HG03095 (cell line): ENCODE results near the gene MYLK.
"Not testable (repeated sequence)": the region's sequence is repeated elsewhere in the genome, so short reads cannot be mapped to it uniquely, and the experiment has no call there.

Experiments used
- ATAC-seq: cut with Tn5 transposase; IDR thresholded peaks from one replicate; pipeline ENCODE4 v1.9.1; 2021; ENCODE audit warnings: moderate library complexity; ENCODE audit not compliant: unreplicated experiment

Gene MYLK

DNA sequence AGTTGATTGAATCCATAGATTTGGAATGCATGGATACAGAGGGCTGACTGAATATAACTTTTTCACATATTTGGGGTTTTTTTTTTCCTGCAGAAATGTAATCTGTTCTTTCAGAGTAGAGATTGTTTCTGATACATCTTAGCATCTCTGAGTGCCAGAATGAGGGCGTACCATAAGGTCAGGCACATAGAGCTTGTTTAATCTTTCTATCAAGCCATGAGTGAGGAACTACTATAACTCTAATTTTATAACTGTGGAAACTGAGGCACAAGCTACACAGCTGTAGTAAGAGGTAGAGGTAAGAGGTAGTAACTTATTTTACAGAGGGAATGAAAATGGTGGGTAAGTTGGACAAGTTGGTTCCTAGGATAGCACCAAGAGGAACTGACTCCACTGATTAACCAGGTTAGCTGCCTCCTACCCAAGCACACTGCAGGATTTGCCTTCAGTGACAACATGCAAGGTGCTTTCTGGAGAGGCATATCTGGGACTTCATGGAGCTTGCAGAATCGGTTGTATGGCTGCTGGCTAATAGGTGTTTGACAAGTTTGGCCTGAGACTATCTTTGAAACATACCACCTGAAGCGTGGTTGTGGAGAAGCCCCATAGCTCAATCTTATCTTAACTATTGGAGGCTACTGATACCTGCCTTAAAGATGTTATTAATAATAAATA, 275.7 kb downstream of the MYLK start:
- ATAC-seq: no peak

DNA sequence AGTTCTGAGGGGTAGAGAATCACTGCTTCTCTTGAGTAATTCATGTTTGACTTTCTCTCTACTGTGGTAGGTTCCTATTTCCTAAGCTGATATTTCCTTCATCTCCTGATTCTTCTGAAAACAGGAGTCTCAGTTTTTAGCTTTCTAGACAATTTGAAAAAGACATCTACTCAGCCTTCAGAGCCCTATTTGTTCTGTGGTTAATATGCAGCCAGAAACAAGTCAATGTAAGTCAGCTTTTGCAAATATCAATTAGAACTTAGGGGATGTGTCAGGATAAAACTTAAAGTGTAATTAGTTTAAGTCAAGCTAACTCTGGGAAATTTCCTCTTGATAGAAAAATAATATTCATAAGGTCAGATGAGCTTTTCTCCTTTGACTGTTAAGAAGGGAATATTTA, 277.6 kb downstream of the MYLK start:
- ATAC-seq: no peak

DNA sequence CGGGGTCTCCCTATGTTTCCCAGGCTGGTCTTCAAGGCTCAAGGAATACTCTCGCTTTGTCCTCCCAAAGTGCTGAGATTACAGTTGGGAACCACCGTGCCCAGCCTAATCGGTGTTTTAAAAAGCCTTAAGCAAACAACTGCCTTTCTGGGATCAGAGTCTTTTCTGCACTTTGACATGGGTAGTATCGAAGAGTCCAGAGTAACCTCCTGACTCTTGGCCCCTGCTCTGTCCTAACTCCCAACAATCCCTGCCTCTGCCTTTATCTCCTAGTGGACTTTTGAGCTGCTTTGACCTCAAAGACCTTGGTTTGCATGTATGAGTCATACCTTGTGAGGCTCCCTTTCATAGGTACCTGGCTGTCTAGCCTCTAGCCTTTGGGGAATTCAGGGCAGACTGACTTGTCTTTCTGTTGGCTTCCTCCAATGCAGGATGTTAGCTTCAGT, 278.3 kb downstream of the MYLK start:
- peak; percentile 73 for ATAC-seq

DNA sequence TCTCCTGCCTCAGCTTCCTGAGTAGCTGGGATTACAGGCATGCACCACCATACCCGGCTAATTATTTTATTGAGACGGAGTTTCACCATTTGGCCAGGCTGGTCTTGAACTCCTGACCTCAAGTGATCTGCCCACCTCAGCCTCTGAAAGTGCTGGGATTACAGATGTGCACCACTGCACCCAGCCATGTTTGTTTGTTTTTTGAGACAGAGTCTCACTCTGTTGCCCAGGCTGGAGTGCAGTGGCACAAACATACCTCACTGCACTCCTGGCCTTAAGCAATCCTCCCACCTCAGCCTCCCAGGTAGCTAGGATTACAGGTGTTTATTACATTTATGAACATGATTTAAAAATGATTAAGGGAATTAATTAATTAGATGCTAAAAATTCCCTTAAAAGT, 281.0 kb downstream of the MYLK start:
- not testable (repeated sequence) for ATAC-seq

DNA sequence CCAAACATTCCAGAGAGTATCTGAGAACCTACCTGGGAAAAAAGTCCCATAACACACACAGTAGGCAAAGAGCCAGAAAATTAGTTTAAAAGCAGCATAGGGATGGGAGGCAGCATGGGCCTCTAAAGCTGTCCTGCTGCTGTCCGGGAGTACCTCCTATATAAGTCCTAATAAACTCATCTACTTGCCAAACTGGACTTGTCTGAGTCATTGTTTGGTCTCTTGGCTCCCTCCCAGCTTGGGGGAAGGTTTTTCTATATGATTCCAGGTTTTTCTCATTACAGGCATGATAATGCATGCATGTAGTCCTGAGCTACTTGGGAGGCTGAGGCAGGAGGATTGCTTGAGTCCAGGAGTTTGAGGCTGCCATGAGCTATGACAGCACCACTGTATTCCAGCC, 281.8 kb downstream of the MYLK start:
- no peak for ATAC-seq

DNA sequence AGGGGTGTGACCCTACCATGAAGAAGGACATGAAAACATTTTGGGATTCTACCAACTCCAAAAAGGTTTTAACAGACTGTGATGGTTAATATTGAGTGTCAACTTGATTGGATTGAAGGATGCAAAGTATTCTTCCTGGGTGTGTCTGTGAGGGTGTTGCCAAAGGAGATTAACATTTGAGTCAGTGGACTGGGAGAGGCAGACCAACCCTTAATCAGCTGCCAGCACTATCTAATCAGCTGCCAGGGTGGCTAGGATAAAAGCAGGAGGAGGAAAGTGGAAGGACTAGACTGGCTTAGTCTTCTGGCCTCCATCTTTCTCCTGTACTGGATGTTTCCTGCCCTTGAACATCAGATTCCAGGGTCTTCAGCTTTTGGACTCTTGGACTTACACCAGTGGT, 283.3 kb downstream of the MYLK start:
- not testable (repeated sequence) for ATAC-seq

DNA sequence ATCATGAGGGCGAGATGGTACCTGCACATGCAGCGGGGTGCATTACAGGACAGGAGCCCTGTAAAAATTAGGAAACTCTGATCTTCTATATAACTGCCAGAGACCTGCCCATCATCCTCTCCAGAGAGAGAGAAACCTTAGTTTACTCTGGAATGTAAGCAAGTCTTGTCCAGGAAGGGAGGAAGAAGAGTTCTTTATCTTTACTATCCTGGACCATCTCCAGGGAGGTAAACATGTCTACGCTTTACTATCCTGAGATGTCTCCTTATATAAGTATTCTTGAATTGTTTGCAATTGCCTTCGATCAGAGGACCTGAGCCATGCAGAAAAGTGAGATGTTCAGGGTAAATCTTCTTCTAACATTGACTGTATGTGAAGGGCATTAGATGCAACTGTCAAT, 286.6 kb downstream of the MYLK start:
- ATAC-seq: no peak

DNA sequence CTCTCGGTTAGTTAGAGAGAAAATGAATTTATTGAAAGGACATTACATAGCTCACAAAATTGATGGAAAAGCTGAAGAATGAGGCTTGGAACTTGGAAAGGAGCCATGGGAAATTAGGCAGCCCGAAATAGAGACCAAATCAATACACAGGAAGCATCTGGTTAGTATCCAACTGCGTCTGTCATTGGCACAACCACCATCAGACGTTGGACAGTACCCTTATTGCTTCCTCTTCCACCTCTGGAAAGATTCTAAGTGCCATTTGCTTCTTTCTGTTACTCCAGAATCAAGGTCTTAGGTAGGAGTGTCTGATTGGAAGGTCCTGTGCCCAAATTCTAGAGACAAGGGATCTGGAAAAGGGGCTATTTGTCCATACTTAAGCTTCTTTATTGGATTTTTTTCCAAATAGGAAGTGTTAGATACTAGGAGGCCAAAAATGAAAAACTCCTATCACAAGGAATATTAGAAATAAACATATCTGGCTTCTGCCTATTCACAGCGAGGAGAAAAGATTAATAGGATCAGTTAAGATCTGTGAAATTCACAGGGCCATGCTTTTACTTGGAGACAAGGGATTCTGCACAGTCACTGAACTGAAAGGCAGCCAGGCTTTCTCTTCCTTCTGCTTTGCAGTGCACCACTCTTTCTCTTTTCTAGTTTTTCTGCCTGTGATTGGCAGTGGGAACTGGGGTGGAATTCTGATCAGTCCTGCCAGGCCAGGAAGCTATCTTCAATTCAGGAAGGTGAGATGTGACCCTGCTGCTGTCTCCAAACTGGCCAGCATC, 288.5 kb downstream of the MYLK start:
- no peak for ATAC-seq

DNA sequence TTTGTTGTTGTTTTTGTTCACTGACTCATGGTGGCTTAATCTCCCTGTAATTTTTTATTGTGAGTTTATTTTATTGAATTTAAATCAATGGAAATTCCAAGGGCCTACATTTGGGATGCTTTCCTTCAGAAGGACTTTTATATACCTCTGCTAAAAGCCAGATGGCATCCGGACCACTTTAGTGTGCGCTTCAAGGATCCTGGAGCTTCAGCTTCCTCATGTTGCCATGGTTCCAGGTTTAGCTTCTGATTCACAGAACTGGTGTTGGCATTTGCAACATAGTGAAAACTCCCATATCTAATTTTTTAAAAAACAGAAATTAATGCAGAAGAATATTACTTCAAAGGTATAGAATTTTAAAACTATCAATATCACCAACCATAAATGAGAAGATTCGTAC, 290.8 kb downstream of the MYLK start:
- ATAC-seq: no peak

DNA sequence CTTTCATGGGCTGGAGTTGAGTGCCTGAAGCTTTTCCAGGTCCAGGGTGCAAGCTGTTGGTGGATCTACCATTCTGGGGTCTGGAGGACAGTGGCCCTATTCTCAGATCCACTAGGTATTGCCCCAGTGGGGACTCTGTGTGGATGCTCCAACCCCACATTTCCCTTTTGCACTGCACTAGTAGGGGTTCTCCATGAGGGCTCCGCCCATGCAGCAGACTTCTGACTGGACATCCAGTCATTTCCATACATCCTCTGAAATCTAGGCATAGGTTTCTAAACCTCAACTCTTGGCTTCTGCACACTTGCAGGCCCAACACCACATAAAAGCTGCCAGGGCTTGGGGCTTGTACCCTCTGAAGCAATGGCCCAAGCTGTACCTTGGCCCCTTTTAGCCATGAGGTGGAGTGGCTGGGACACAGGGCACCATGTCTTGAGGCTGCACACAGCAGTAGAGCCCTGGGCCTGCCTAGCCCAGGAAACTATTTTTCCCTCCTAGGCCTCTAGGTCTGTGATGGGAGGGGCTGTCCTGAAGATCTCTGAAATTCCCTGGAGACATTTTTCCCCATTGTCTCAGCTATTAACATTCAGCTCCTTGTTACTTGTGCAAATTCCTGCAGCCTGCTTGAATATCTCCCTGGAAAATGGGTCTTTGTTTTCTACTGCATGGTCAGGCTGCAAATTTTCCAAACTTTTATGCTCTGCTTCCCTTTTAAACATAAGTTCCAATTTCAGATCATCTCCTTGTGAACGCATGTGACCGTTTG, 293.3 kb downstream of the MYLK start:
- ATAC-seq: no peak

DNA sequence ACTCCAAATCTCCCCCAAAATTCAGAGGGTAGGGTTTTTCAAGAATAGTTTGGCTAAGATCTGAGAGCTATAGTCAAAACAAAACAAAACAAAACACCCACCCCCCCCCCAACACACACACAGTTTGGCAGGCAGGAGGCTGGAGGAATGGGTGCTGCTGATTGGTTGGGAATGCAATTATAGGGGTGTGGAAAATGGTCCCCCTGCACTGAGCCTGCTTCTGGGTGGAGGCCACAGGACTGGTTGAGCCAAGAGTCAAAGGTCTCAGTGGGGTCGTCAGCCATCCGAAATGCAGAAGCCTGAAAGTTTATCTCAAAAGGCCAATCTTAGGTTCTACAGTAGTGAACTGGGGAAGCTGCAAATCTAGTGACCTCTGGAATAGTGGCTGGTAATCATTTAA, 296.7 kb downstream of the MYLK start:
- ATAC-seq: no peak

DNA sequence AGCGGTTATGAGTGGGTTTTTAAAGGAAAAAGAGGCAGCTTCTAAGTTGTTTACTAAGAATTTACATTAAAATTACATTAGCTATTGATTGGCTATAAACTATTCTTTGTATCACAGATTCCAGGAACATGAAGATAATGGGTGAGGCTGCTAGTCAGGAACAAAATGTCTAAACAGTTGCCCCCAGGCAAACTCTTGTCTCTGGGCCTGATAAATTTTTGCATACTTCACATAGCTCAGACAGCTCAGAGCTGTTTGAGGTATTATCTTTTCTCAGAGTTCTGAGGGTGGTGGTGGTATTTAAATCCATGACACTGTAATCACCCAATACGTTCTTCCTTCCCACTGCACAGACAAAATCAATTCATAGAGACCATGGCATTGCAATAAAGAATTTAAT, 297.2 kb downstream of the MYLK start:
- no peak for ATAC-seq

DNA sequence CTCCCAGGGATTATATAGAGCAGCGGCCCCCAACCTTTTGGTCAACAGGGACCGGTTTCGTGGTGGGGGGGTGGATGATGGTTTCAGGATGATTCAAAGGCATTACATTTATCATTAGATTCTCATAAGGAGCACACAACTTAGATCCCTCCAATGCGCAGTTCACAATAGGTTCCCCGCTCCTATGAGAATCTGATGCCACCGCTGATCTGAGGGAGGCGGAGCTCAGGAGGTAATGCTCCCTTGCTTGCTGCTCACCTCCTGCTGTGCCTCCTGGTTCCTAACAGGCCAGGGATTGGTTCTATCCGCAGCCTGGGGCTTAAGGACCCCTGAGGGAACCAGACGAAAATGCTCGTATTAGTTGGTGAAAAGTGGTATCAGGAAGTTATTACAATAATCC, 298.0 kb downstream of the MYLK start:
- no peak for ATAC-seq

DNA sequence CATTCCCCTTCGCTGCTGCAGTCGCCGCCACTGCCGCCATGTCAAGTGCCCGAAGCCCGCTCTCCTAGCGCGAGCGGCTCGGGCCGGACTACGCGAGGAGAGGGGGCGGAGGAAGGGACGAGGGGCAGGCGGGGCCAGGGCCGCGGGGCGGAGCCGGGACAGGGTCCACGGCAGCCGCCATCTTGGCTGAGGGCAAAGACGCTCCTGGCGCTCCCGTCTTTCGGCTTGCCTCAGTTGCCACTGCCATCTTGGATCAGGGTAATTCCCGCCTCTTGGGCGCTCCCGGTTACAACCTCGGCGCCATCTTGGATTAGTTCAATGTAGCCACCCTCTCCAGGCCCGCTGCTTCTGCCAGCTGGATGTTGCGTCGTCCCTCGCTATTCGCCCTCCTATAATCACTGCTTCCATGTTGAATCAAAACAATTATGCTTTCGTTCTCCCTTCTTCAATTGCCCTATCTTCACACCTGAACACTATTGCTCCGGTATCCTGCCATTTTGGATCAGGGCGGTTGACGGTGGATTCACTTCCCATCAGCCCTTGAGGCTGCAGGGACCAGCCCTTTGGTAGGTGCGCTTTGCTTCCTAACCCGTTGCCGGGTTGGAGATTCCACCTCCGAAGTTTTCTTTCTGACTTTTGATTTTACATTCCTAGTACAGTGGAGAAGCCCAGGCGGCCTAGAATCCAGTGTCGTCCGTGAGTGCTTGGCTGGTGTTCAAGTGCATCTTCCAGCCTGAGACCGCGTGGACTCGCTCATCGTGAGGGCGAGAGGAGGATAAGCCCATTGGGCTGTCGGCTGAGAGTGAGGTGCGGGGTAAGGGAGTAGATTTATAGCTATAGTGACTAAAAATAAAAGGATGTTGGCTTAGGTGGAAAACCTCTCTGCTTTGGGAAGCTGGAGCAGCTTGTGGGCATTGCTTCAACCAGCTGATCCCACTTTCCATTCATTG, 298.9 kb downstream of the MYLK start, which contains the start of gene HACD2:
HACD2 (minus strand) TSS at position 66 of the 950 bp plus-strand sequence; CDS start at position 40, 26 bp downstream.
- ATAC-seq: peak; percentile 89

DNA sequence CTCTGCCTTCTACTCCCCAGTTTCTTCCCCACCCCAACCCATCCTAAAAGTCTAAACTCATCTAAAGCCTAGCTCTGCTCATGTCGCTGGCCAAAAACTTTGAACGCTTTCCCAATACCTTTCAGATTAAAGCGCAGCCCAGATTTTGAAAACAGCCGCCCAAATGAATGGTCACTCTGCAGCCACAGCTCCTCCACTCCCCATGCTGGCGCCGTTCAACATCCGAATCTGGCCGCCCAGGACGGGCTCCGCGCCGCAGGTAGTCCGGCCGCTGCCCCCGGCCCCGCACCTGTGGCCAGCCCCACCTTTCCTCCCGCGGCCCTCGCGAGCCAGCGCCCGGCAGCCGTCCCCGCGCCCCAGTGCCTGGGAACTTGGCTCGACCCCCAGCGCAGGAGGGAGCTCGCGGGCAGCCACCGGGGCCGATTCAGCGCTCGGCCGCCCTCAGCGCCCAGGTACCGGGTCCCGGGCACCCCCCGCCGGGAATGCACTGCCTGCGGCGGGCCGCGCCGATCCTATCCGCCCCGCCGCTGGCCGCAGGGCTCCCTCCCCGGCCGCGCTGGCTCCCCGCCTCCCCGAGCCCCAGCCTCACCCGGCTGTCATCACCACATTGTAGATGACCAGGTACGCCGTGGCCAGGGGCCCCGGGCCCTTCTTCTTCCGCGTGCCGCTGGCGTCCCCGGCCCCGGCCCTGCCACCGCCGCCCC, 299.7 kb downstream of the MYLK start:
- ATAC-seq: peak; percentile 31

DNA sequence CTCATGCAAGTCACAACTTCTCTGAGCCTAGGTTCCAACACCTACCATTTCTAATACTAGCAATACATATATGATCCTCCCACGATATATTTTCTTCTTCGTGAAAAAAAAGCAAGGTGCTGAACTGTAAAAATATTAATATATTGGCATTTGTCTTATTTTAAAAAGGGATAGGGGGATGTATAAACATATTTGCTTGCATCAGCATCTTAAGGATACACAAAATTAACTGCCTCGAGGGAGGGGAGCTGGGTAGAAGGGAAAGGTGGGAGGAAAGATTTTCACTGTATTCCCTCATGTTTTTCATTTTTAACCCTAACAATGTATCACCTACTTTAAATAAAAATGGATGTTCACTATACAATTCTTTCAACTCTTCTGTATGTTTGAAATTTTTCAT, 300.6 kb downstream of the MYLK start:
- ATAC-seq: no peak

DNA sequence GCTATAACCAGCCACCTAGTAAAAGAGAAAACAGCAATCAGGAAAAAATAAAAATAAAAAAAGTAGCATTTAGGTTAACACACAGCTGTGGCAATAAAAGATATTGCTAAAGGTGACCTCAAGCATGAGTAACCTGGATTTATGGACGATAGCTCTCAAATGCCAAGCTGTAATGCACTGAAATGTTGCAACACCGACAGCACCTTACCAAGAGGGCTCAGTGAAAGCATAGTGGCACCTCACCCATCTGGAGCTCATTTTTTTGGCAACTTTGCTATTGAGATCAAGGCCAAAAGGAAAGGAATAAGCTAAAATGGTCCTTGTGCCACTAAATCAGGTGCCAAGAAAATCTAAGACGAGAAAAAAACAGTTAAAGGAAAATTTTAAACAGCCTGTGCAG, 301.8 kb downstream of the MYLK start:
- no peak for ATAC-seq

DNA sequence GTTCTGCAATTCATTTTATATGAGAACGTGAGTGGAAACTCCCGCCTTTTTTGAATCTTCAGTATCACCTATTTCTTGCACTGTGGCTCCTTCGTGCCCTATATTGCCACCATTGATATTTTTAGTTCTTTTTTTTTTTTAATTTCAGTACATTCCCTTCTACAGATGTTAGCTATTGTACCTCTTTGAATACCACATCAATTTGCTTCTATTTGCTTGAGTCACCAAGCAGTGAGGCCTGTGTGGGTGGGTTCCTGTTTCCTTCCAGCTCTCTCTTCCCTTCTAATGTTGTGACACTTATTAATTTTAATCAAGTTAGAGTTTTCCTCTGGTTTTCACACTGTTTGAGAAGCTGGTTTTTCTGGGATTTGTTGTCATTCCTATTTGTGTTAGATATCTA, 308.0 kb downstream of the MYLK start:
- no peak for ATAC-seq

DNA sequence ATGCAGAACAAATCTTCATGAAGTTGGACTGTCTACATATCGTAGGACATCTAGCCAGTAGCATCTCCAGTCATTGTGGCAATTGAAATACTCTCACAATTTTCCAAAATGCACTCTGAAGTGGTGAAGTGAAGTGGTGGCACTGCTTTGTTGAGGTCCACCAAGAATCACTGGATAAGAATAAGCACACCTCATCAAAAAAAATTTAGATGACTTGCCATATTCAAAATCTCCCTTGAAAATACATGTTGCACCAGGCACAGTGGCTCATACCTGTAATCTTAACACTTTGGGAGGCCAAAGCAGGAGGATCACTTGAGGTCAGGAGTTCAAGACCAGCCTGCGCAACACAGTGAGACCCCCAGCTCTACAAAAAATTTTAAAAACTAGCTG, 312.2 kb downstream of the MYLK start:
- no peak for ATAC-seq
